GM10248 (cell line): ENCODE measurements around the gene SMCHD1.
"Not testable (repeated sequence)": the region's sequence is repeated elsewhere in the genome, so short reads cannot be mapped to it uniquely, and the experiment has no call there.

Experiments
- CTCF ChIA-PET: fragments of 300-600 bp; sonication (Branson Sonifier 250); formaldehyde crosslinking; extraction: SDS; loops from one replicate; lab custom pipeline; 2021; ENCODE audit warnings: antibody characterized with exemption; lab: Yijun Ruan, JAX
- POLR2A ChIA-PET: fragments of 350-650 bp; sonication (Branson Sonifier 250); formaldehyde crosslinking; extraction: SDS; loops from one replicate; lab custom pipeline; 2020; ENCODE audit warnings: antibody characterized with exemption; lab: Yijun Ruan, JAX
- DNase-seq: peaks from one replicate; pipeline ENCODE4 v3.0.0; 2012; ENCODE audit errors: extremely low spot score
- CTCF ChIP-seq: IDR thresholded peaks from 2 replicates; pipeline ENCODE4 v1.5.1; 2012; ENCODE audit warnings: mild to moderate bottlenecking, low read depth; ENCODE audit errors: extremely low read depth, missing control alignments, control extremely low read depth

The SMCHD1 gene

DNA sequence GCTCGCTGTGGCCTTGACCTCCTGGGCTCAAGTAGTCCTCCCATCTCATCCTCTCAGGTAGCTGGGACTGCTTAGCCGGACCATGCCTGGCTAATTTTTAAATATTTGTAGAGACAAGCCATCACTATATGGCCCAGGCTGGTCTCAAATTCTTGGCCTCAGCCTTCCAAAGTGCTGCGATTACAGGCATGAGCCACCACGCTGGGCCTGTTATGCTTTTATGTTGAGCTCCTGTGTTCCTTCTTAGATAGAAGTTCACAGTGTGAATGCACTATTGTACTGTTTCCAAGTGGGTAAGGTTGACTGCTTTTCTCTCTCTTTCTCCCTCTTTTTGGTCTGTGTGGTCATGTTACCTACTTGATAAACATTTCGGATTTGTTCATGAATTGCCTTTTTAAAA, 61.9 kb downstream of the SMCHD1 start:
- no peak for DNase-seq
- no peak for TF ChIP-seq CTCF
- ChIA-PET CTCF (interaction anchor here (1.1 to 1.9 kb wide), 2 partner anchors 9 kb away, joined by 3 to 7 read pairs; no protein-coding TSS in a partner anchor), POLR2A (no interaction called here)

- TF ChIP-seq CTCF = no peak
- no peak for DNase-seq
- CTCF ChIA-PET = interaction anchor here (1.0 to 1.9 kb wide), 3 partner anchors 11 to 18 kb away, joined by 3 to 7 read pairs (median 3); no protein-coding TSS in a partner anchor
- POLR2A ChIA-PET = no interaction called here
These were observed 63.5 kb downstream of the SMCHD1 start for GRCh38 chr18:2719040-2719439.

DNA sequence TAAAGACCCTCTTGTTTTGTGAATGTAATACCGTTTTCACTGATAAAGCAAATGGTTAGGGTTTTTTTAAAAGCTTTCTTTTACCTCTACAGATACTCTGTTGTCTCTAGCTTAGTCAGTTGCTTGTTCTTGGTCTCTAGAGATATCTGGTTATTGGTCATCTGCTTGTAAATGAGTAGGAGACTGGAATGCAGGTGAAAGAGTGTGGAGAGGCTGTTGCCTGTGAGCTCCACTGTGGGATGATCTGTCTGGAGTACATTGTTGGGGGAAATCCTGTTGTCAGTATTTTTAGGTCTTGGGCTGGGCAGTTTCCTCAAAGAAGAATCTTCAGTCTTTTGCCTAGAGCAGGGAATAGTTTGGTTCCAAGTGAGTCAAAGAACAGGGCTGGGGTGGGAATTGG, 67.7 kb downstream of the SMCHD1 start:
- TF ChIP-seq CTCF = no peak
- CTCF ChIA-PET = interaction anchor here (0.9 to 1.7 kb wide), 4 partner anchors 14 to 21 kb away, joined by 3 to 8 read pairs (median 4); no protein-coding TSS in a partner anchor
- POLR2A ChIA-PET = no interaction called here
- DNase-seq = no peak

- CTCF ChIA-PET = interaction anchor here (1.0 to 1.5 kb wide), 4 partner anchors 11 to 24 kb away, joined by 3 to 4 read pairs (median 3); no protein-coding TSS in a partner anchor
- POLR2A ChIA-PET = no interaction called here
- TF ChIP-seq CTCF = no peak
- no peak for DNase-seq
These were observed 74.2 kb downstream of the SMCHD1 start for GRCh38 chr18:2729757-2730156.

GRCh38 chr18:2736823-2737222, 81.3 kb downstream of the SMCHD1 start:
- CTCF ChIA-PET = interaction anchor here (1.0 to 1.2 kb wide), 3 partner anchors 11 to 18 kb away, joined by 3 to 4 read pairs (median 3); no protein-coding TSS in a partner anchor
- POLR2A ChIA-PET = no interaction called here
- DNase-seq = no peak
- no peak for TF ChIP-seq CTCF

DNA sequence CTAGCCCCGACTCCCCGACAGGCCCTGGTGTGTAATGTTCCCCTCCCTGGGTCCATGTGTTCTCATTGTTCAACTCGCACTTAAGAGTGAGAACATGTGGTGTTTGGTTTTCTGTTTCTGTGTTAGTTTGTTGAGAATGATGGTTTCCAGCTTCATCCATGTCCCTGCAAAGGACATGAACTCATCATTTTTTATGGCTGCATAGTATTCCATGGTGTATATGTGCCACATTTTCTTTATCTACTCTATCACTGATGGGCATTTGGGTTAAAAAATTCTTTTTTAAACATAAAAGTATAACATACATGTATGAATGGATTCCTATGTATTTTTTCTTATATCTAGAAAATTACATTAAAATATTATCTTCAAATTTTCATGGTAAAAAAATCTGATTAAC, 84.6 kb downstream of the SMCHD1 start:
- POLR2A ChIA-PET = not testable (repeated sequence)
- CTCF ChIA-PET = interaction anchor here (1.2 to 3.0 kb wide), 2 partner anchors 10 to 14 kb away, joined by 3 to 8 read pairs; no protein-coding TSS in a partner anchor

DNA sequence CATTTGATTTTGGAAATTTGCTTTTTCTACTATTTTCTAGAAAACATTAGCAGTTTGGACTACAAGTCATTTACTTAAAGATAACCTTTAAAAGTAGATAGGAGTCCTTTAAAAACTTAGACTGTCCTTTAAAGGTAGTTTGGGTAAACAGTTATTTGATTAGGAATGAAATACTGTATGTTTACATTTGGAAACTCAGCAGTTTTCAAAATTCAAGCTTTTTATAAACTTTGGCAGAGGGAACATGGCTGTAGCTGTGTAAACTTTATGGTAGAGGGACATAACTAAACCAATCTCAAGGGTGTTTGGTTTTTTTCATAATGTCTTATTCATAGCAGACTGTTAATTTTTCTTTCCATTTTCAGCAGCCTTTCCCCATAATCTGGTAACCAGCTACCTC, 90.7 kb downstream of the SMCHD1 start:
- no peak for TF ChIP-seq CTCF
- ChIA-PET POLR2A (no interaction called here), CTCF (no interaction called here)
- DNase-seq = no peak

More for the DNA sequence above, 84.6 kb downstream of the SMCHD1 start:
- not testable (repeated sequence) for DNase-seq
